IPS-15b (cell line): ENCODE results near the gene PLSCR2.

Source experiments
- H3K27me3 ChIP-seq: one replicate; pipeline ENCODE4 v1.6.1; 2013; ENCODE audit warnings: low read length; ENCODE audit not compliant: control insufficient read depth, insufficient read depth
- H3K36me3 ChIP-seq: one replicate; pipeline ENCODE4 v1.6.1; 2013; ENCODE audit warnings: low read length; ENCODE audit not compliant: control insufficient read depth, insufficient read depth
- H3K4me1 ChIP-seq: one replicate; pipeline ENCODE4 v1.6.1; 2013; ENCODE audit warnings: mild to moderate bottlenecking, low read length; ENCODE audit not compliant: control insufficient read depth, insufficient read depth
- H3K4me3 ChIP-seq: one replicate; pipeline ENCODE4 v1.5.1; 2013; ENCODE audit warnings: low read depth, low read length
- H3K9ac ChIP-seq: one replicate; pipeline ENCODE4 v1.6.1; 2013; ENCODE audit warnings: low read depth, mild to moderate bottlenecking, low read length
- H3K9me3 ChIP-seq: one replicate; pipeline ENCODE4 v1.6.1; 2013; ENCODE audit warnings: mild to moderate bottlenecking, low read length; ENCODE audit not compliant: control insufficient read depth, insufficient read depth

Gene PLSCR2

GRCh38 chr3:146403792-146404191, 65.6 kb downstream of the PLSCR2 start:
- Histone ChIP-seq H3K4me3 (no peak overlapping the region), H3K9me3 (no peaks in the 10 kb centered on the region), H3K4me1 (peaks cover 4% of the 10 kb centered on the region), H3K27me3 (no peaks in the 10 kb centered on the region), H3K36me3 (no peaks in the 10 kb centered on the region), H3K9ac (no peak overlapping the region)

GRCh38 chr3:146396792-146397191, 72.6 kb downstream of the PLSCR2 start:
- Histone ChIP-seq H3K27me3 (no peaks in the 10 kb centered on the region), H3K9ac (no peak overlapping the region), H3K36me3 (no peaks in the 10 kb centered on the region), H3K4me3 (no peak overlapping the region), H3K4me1 (no peaks in the 10 kb centered on the region), H3K9me3 (no peaks in the 10 kb centered on the region)

DNA sequence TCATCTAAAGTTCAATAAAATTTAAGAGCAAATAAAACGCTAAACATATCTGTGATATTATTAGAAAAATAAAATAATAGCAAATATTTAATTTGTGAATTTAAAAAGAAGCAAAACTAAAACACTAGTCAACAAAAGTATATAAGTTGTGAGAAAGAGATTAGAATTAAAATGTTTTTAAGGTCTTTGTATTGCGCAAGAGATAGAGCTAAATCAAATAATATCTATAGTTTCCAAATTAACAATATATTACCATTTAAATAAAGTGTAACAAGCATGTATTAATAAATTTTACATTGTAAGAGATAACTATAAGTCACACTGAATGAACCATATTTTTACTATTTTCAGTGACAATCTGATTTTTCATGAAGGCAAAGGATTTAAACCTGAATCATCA, 74.2 kb downstream of the PLSCR2 start:
- no peaks in the 10 kb centered on the region for H3K9me3 ChIP-seq

DNA sequence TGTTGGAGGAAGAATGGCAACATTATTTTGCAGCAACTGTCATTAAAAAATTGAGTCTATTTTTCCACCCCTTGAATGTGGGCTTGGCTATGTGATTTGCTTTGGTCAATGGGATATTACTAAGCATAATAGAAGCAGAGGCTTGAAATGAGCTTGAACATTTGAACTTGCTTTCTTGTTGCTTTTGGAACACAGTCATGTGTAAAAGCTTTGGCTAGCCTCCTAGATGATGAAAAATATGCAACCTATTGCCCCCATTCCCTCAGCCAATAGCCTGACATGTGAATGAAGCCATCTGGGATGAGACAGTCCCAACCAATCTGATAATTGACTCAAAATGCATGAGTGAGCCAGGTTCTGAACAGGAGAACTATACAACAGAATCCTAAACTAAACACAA, 78.4 kb downstream of the PLSCR2 start:
- Histone ChIP-seq H3K27me3 (no peaks in the 10 kb centered on the region), H3K9ac (no peak overlapping the region), H3K4me1 (no peaks in the 10 kb centered on the region), H3K36me3 (no peaks in the 10 kb centered on the region), H3K4me3 (no peak overlapping the region), H3K9me3 (no peaks in the 10 kb centered on the region)

More for the DNA sequence above, 74.2 kb downstream of the PLSCR2 start:
- no peaks in the 10 kb centered on the region for H3K4me1 ChIP-seq
- no peaks in the 10 kb centered on the region for H3K36me3 ChIP-seq
- H3K4me3 ChIP-seq, result no peak overlapping the region
- no peak overlapping the region for H3K9ac ChIP-seq
- no peaks in the 10 kb centered on the region for H3K27me3 ChIP-seq

DNA sequence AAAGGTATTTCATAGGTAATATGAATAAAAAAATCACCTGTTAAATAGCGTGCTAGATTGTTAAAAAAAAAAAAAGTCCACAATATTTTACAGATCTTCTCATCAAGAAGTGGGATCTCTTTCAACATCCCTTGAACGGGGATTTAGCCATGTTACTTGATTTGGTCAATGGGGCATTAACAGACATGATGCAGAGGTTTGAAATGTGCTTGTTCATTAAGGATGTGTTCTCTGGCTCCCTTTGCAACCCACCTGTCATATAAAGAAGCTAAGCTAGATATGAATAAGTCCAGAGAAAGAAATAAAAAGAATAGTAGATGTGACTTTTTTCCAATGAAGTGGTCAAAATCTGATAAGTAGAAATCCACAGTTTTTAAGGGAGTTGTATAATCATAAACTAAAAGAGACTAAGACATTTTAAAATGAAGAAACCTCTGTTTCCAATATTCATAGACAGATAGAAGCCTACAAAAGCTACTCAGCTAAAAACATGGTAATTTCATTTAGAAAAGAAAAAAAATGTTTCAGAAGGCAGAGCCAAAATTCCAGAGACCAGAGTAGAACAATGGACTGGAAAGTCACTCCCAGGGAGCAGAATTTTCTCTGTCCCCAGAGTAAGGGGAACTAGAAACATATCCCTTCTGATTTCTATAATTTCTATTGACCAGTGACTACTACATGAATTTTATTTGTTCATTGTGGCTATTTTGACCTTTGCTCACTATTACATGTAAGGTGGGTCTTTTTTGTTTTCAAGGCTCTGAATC, 79.2 kb downstream of the PLSCR2 start:
- Histone ChIP-seq H3K27me3 (no peaks in the 10 kb centered on the region), H3K4me3 (no peak overlapping the region), H3K9me3 (no peaks in the 10 kb centered on the region), H3K9ac (no peak overlapping the region), H3K36me3 (no peaks in the 10 kb centered on the region), H3K4me1 (no peaks in the 10 kb centered on the region)

DNA sequence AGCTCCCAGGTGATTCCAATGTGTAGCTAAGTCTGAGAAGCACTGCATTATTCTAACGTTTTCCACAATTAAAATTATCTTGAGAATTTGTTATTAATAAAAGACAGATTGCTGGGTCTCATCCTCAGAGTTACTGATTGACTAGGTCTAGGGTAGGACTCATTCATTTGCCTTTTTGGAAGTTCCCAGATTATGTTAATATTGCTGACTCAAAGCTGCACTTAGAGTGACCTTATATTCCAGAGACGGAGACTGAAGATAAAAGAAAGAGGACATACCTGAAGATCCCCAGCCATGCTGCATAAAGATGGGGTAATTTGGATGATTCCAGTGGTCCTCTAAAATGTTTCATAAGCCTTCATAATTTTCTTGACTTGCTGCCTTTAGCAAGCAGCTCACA, 81.8 kb downstream of the PLSCR2 start:
- H3K9ac ChIP-seq, result no peak overlapping the region

GRCh38 chr3:146386936-146387335, 82.4 kb downstream of the PLSCR2 start:
- Histone ChIP-seq H3K9ac (no peak overlapping the region), H3K27me3 (no peaks in the 10 kb centered on the region), H3K36me3 (no peaks in the 10 kb centered on the region), H3K9me3 (no peaks in the 10 kb centered on the region), H3K4me1 (peaks cover 2% of the 10 kb centered on the region), H3K4me3 (no peak overlapping the region)

More for the DNA sequence above, 81.8 kb downstream of the PLSCR2 start:
- Histone ChIP-seq H3K4me1 (peaks cover 2% of the 10 kb centered on the region), H3K9me3 (no peaks in the 10 kb centered on the region), H3K36me3 (no peaks in the 10 kb centered on the region), H3K27me3 (no peaks in the 10 kb centered on the region), H3K4me3 (no peak overlapping the region)

- Histone ChIP-seq H3K4me1 (peaks cover 2% of the 10 kb centered on the region), H3K4me3 (no peak overlapping the region), H3K27me3 (no peaks in the 10 kb centered on the region), H3K36me3 (no peaks in the 10 kb centered on the region), H3K9me3 (no peaks in the 10 kb centered on the region), H3K9ac (no peak overlapping the region)
These were observed 84.6 kb downstream of the PLSCR2 start for GRCh38 chr3:146384786-146385185.
